RWPE1 (cell line): ENCODE results near the gene ZNF19.

Source experiments
- CTCF ChIA-PET: fragments of 350-600 bp; sonication (Branson Sonifier 250); formaldehyde crosslinking; extraction: SDS; loops from one replicate; lab custom pipeline; 2021; lab: Yijun Ruan, JAX
- POLR2A ChIA-PET: fragments of 400-600 bp; formaldehyde crosslinking; extraction: SDS; loops from one replicate; lab custom pipeline; 2020; ENCODE audit warnings: antibody characterized with exemption; ENCODE audit not compliant: low non-redundant PET; lab: Yijun Ruan, JAX
- DNase-seq: peaks from one replicate; pipeline ENCODE4 v3.0.0; 2012; ENCODE audit warnings: low spot score
- H3K27ac ChIP-seq: fragments of 450-650 bp; 2 replicates; pipeline ENCODE4 v1.5.1; 2017
- TF ChIP-seq, protein P1 (sequence below): fragments of 450-650 bp; conservative IDR thresholded peaks from 2 replicates; pipeline ENCODE4 v1.5.1; 2017; ENCODE audit warnings: low read depth, mild to moderate bottlenecking

The ZNF19 gene

DNA sequence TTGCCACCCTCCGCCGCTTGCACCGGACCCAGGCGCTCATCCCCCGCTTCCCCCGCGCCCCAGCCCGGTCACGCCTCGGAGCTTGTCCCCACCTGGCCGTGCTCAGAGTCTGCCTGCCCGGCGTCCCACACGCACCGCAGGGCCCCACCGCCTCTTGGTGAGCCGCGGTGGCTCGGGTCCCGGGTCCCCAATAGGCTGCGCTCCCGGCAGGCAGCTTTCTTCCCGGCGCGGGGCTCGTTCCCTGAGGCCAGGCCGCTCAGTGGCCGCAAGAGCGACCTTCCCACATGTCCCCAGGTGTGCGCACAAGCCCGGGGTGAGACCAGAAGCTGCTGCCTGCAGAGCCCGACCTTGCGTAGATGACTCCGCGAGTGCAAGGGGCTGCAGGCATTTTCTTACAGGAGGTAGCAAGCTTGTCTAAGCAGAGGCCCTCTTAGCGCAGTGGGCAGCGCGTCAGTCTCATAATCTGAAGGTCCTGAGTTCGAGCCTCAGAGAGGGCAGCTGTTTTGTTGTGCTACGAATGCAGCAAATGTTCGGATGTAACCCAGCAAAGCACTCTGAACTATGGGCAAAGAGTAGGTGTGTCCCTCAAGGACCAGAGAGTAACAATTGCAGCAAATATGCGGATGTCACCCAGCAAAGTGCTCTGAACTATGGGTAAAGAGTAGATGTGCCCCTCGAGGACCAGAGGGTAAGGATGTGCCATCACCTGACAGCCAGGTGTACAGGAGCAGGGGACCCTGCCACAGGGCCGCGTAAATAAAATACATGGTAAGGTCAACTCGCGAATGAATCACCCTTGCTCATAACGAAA lies 62.9 kb downstream of the ZNF19 start:
- TF ChIP-seq, protein P1, sequence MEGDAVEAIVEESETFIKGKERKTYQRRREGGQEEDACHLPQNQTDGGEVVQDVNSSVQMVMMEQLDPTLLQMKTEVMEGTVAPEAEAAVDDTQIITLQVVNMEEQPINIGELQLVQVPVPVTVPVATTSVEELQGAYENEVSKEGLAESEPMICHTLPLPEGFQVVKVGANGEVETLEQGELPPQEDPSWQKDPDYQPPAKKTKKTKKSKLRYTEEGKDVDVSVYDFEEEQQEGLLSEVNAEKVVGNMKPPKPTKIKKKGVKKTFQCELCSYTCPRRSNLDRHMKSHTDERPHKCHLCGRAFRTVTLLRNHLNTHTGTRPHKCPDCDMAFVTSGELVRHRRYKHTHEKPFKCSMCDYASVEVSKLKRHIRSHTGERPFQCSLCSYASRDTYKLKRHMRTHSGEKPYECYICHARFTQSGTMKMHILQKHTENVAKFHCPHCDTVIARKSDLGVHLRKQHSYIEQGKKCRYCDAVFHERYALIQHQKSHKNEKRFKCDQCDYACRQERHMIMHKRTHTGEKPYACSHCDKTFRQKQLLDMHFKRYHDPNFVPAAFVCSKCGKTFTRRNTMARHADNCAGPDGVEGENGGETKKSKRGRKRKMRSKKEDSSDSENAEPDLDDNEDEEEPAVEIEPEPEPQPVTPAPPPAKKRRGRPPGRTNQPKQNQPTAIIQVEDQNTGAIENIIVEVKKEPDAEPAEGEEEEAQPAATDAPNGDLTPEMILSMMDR: no peak
- ChIA-PET POLR2A (no interaction called here), CTCF (interaction anchor here (0.5 to 1.0 kb wide), 2 partner anchors 13 to 47 kb away, joined by 3 to 5 read pairs; no protein-coding TSS in a partner anchor)
- DNase-seq: peak; percentile 60
- no peak overlapping the region for H3K27ac ChIP-seq

DNA sequence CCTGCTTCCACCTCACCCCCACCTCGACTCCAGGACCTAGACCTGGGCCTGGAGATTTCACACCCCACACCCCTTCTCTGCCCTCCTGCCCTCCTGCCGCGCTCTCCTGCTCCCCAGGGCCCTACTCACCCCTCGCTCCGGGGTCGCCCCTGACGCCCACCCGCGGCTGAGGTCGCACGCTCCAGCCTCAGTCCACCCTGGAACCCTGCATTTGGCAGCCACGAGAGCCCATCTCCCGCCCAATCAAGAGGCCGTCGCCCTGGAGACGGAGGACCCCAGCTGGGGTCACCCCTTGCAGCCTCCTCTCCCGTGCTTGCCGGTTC lies 63.4 kb downstream of the ZNF19 start:
- ChIA-PET POLR2A (no interaction called here), CTCF (interaction anchor here (1.0 kb wide), 1 partner anchor 13 kb away, joined by 5 read pairs; no protein-coding TSS in a partner anchor)
- TF ChIP-seq, protein P1: no peak
- H3K27ac ChIP-seq: no peak overlapping the region
- no peak for DNase-seq

DNA sequence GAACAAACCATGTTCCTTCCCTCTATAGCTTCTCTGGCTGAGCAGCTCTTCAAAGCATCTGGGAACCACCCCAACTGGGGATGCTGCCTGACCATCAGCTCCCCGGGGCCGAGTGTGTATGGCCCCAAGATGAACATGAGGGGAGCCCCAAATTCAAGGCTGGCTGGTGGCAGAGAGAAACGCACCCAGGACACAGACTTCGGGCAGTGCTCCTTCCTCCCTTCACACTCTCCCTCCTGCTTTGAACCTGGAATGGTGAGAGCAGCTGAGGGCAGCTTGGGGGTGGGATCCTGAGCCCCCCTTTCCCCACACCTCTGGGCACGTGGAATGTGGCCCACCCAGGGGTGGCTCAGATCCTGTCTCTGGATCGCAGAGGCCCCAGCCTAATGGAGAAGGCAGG lies 64.5 kb downstream of the ZNF19 start:
- ChIA-PET CTCF (no interaction called here), POLR2A (no interaction called here)
- TF ChIP-seq, protein P1: no peak
- DNase-seq: no peak
- no peak overlapping the region for H3K27ac ChIP-seq

DNA sequence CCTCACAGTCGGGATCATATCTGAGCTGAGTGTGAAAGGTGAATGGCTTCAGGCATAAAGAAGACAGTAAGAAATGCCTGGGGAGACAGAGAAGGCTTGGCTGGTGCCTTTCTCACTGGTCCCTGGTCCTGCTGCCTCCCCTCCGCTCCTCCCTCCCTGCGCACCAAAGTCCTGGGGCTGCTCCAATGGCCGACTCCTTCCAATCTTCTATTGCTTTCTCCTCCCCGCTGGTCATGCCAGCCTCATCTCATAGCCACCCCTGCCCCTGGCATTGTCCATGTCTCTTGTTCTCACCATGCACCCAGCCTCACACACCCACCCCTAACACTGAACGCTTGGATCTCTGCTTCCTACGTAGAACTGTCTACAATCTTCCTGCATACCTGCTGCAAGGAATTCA lies 65.3 kb downstream of the ZNF19 start:
- POLR2A ChIA-PET: no interaction called here
- CTCF ChIA-PET: no interaction called here
- no peak for DNase-seq
- no peak overlapping the region for H3K27ac ChIP-seq
- TF ChIP-seq, protein P1: no peak
